KMS-11 (cell line): ENCODE data around the gene NCOA6.
"Not testable (repeated sequence)": the region's sequence is repeated elsewhere in the genome, so short reads cannot be mapped to it uniquely, and the experiment has no call there.

Experiments used
- H2AFZ ChIP-seq: fragments of 200-600 bp; sonication (generic); 2 replicates; pipeline ENCODE4 v1.6.1; 2016; ENCODE audit warnings: antibody characterized with exemption, mixed run types, low read depth
- H3K27ac ChIP-seq: fragments of 200-600 bp; sonication (generic); 2 replicates; pipeline ENCODE4 v1.6.1; 2016; ENCODE audit warnings: mild to moderate bottlenecking, mixed run types
- H3K27me3 ChIP-seq: fragments of 200-600 bp; sonication (generic); 2 replicates; pipeline ENCODE4 v1.6.1; 2017; ENCODE audit warnings: mild to moderate bottlenecking, low read depth, mixed run types, moderate library complexity; ENCODE audit not compliant: insufficient read depth
- H3K36me3 ChIP-seq: fragments of 200-600 bp; sonication (generic); 2 replicates; pipeline ENCODE4 v1.6.1; 2017; ENCODE audit warnings: mild to moderate bottlenecking, mixed run types; ENCODE audit not compliant: insufficient read depth
- H3K4me1 ChIP-seq: fragments of 200-600 bp; sonication (generic); 2 replicates; pipeline ENCODE4 v1.6.1; 2016; ENCODE audit warnings: mild to moderate bottlenecking, low read depth, mixed run types; ENCODE audit not compliant: poor library complexity, severe bottlenecking
- H3K4me2 ChIP-seq: fragments of 200-600 bp; sonication (generic); 2 replicates; pipeline ENCODE4 v1.7.0; 2016; ENCODE audit warnings: mild to moderate bottlenecking, mixed run types
- H3K4me3 ChIP-seq: fragments of 200-600 bp; sonication (generic); IDR thresholded peaks from 2 replicates; pipeline ENCODE4 v1.6.1; 2017; ENCODE audit warnings: low read depth, low read length, mixed read lengths; ENCODE audit not compliant: insufficient read depth
- H3K79me2 ChIP-seq: fragments of 200-600 bp; sonication (generic); 2 replicates; pipeline ENCODE4 v1.6.1; 2016; ENCODE audit warnings: low read depth, mixed run types; ENCODE audit not compliant: insufficient read depth
- H3K9ac ChIP-seq: fragments of 200-600 bp; sonication (generic); 2 replicates; pipeline ENCODE4 v1.6.1; 2016; ENCODE audit warnings: mild to moderate bottlenecking, mixed run types
- H4K20me1 ChIP-seq: fragments of 200-600 bp; sonication (generic); 2 replicates; pipeline ENCODE4 v1.6.1; 2016; ENCODE audit warnings: mild to moderate bottlenecking, mixed run types; ENCODE audit not compliant: insufficient read depth
- CTCF ChIP-seq: fragments of 200-600 bp; sonication (generic); conservative IDR thresholded peaks from 2 replicates; pipeline ENCODE4 v1.6.1; 2017; ENCODE audit warnings: low read depth, mild to moderate bottlenecking, antibody characterized with exemption, low read length, moderate library complexity, mixed read lengths

NCOA6 gene

GRCh38 chr20:34794006-34794585 lies 31.4 kb downstream of the NCOA6 start:
- H4K20me1 ChIP-seq, result no peaks in the 10 kb centered on the region; the same call in 1 of the 2 replicates
- no peaks in the 10 kb centered on the region for H3K27me3 ChIP-seq
- no peak overlapping the region for H3K4me2 ChIP-seq
- no peak overlapping the region for H3K9ac ChIP-seq
- H3K27ac ChIP-seq, result no peak overlapping the region
- no peak for TF ChIP-seq CTCF
- no peak overlapping the region for H3K4me3 ChIP-seq
- H3K36me3 ChIP-seq, result no peaks in the 10 kb centered on the region; the same call in 1 of the 2 replicates
- H2AFZ ChIP-seq, result no peak overlapping the region
- peaks cover 41% of the 10 kb centered on the region; the same call in 1 of the 2 replicates for H3K79me2 ChIP-seq
- peaks cover 58% of the 10 kb centered on the region for H3K4me1 ChIP-seq

- Histone ChIP-seq H3K27me3 (no peaks in the 10 kb centered on the region), H2AFZ (no peak overlapping the region), H3K9ac (no peak overlapping the region), H3K27ac (no peak overlapping the region), H4K20me1 (no peaks in the 10 kb centered on the region; the same call in 1 of the 2 replicates), H3K36me3 (no peaks in the 10 kb centered on the region; the same call in 1 of the 2 replicates), H3K4me2 (peak overlapping the region; percentile 56; the same call in 1 of the 2 replicates), H3K4me3 (no peak overlapping the region), H3K79me2 (peaks cover 34% of the 10 kb centered on the region; the same call in 1 of the 2 replicates), H3K4me1 (peaks cover 47% of the 10 kb centered on the region)
- no peak for TF ChIP-seq CTCF
Observed at GRCh38 chr20:34792687-34793363, 32.6 kb downstream of the NCOA6 start.

GRCh38 chr20:34791289-34792020 lies 34.0 kb downstream of the NCOA6 start:
- no peaks in the 10 kb centered on the region for H4K20me1 ChIP-seq
- H3K27me3 ChIP-seq, result no peaks in the 10 kb centered on the region
- H3K36me3 ChIP-seq, result no peaks in the 10 kb centered on the region; the same call in 1 of the 2 replicates
- H3K79me2 ChIP-seq, result peaks cover 34% of the 10 kb centered on the region; the same call in 1 of the 2 replicates
- no peak overlapping the region; the same call in 1 of the 2 replicates for H3K9ac ChIP-seq
- peak overlapping the region; percentile 13; the same call in 1 of the 2 replicates for H3K27ac ChIP-seq
- no peak for TF ChIP-seq CTCF
- H3K4me3 ChIP-seq, result no peak overlapping the region
- H3K4me2 ChIP-seq, result peak overlapping the region; percentile 56
- H2AFZ ChIP-seq, result no peak overlapping the region
- peaks cover 37% of the 10 kb centered on the region for H3K4me1 ChIP-seq

GRCh38 chr20:34781220-34781619 lies 44.2 kb downstream of the NCOA6 start:
- H3K9ac ChIP-seq, result no peak overlapping the region
- H3K27ac ChIP-seq, result no peak overlapping the region
- no peak overlapping the region for H2AFZ ChIP-seq
- peaks cover 5% of the 10 kb centered on the region; the same call in 1 of the 2 replicates for H3K36me3 ChIP-seq
- no peaks in the 10 kb centered on the region for H3K4me1 ChIP-seq
- H3K79me2 ChIP-seq, result no peaks in the 10 kb centered on the region
- H3K4me2 ChIP-seq, result no peak overlapping the region
- H4K20me1 ChIP-seq, result no peaks in the 10 kb centered on the region
- H3K4me3 ChIP-seq, result no peak overlapping the region
- no peaks in the 10 kb centered on the region for H3K27me3 ChIP-seq
- no peak for TF ChIP-seq CTCF

- H3K9ac ChIP-seq, H2AFZ ChIP-seq, H3K27ac ChIP-seq, H3K27me3 ChIP-seq, H3K4me1 ChIP-seq, H3K4me2 ChIP-seq, H3K4me3 ChIP-seq, H4K20me1 ChIP-seq, H3K79me2 ChIP-seq, H3K36me3 ChIP-seq: not testable (repeated sequence)
Observed at GRCh38 chr20:34780291-34780690, 45.2 kb downstream of the NCOA6 start.
